GM23338 (cell line): Measurements from ENCODE around the gene TNS3. TPM values are rescaled to one million over a fixed set of nuclear protein-coding genes. Genes with fewer than 3 reads are reported as not detected.

ENCODE experiments used
- ATAC-seq: fragments of 200-7000 bp; cut with Tn5 transposase; 3 replicates; pipeline ENCODE4 v1.9.1; 2020
- DNase-seq: peaks from one replicate; pipeline ENCODE4 v3.0.0-alpha.2; 2015; ENCODE audit warnings: low spot score
- H2AFZ ChIP-seq: fragments of 200-600 bp; sonication (generic); 2 replicates; pipeline ENCODE4 v1.8.0; 2016; ENCODE audit warnings: antibody characterized with exemption, mild to moderate bottlenecking, moderate library complexity
- H3F3A ChIP-seq: fragments of 200-600 bp; sonication (generic); replicated peaks from 2 replicates; pipeline ENCODE4 v1.8.0; 2017; ENCODE audit warnings: antibody characterized with exemption, mixed run types, low read depth
- H3K27ac ChIP-seq: fragments of 200-600 bp; sonication (generic); 2 replicates; pipeline ENCODE4 v1.6.1; 2016; ENCODE audit warnings: low read depth
- H3K27me3 ChIP-seq: fragments of 200-600 bp; sonication (generic); 2 replicates; pipeline ENCODE4 v1.8.0; 2016; ENCODE audit warnings: mild to moderate bottlenecking, mixed run types, moderate library complexity; ENCODE audit not compliant: insufficient read depth
- H3K36me3 ChIP-seq: fragments of 200-600 bp; sonication (generic); 2 replicates; pipeline ENCODE4 v1.8.0; 2016; ENCODE audit warnings: mild to moderate bottlenecking; ENCODE audit not compliant: insufficient read depth
- H3K4me1 ChIP-seq: fragments of 200-600 bp; sonication (generic); 2 replicates; pipeline ENCODE4 v1.8.0; 2016; ENCODE audit warnings: mild to moderate bottlenecking, moderate library complexity; ENCODE audit not compliant: insufficient read depth
- H3K4me2 ChIP-seq: fragments of 200-600 bp; sonication (generic); 2 replicates; pipeline ENCODE4 v1.7.1; 2017; ENCODE audit warnings: mixed run types
- H3K4me3 ChIP-seq: fragments of 200-600 bp; sonication (generic); 2 replicates; pipeline ENCODE4 v1.6.1; 2016; ENCODE audit warnings: mixed run types
- H3K79me2 ChIP-seq: fragments of 200-600 bp; sonication (generic); replicated peaks from 2 replicates; pipeline ENCODE4 v1.8.0; 2017; ENCODE audit warnings: mild to moderate bottlenecking; ENCODE audit not compliant: insufficient read depth
- H3K9me2 ChIP-seq: fragments of 200-600 bp; sonication (generic); 2 replicates; pipeline ENCODE4 v1.8.0; 2017; ENCODE audit not compliant: insufficient read depth
- H4K20me1 ChIP-seq: fragments of 200-600 bp; sonication (generic); replicated peaks from 2 replicates; pipeline ENCODE4 v1.8.0; 2017; ENCODE audit warnings: mild to moderate bottlenecking; ENCODE audit not compliant: insufficient read depth
- H3K27ac Mint-ChIP-seq: 2 replicates; pipeline ENCODE4 v1.8.0; 2020; ENCODE audit warnings: inconsistent platforms, mild to moderate bottlenecking, moderate library complexity, mixed read lengths
- H3K27me3 Mint-ChIP-seq: 3 replicates; pipeline ENCODE4 v1.8.0; 2022; ENCODE audit warnings: low read depth, mild to moderate bottlenecking, moderate library complexity, mixed read lengths, inconsistent platforms; ENCODE audit not compliant: insufficient read depth, poor library complexity
- H3K36me3 Mint-ChIP-seq: 3 replicates; pipeline ENCODE4 v1.8.0; 2021; ENCODE audit warnings: low read depth, mild to moderate bottlenecking, inconsistent platforms, moderate library complexity, mixed read lengths
- H3K4me1 Mint-ChIP-seq: 3 replicates; pipeline ENCODE4 v1.8.0; 2020; ENCODE audit warnings: mild to moderate bottlenecking, inconsistent platforms, mixed read lengths
- H3K4me3 Mint-ChIP-seq: 3 replicates; pipeline ENCODE4 v1.8.0; 2021; ENCODE audit warnings: moderate library complexity, mild to moderate bottlenecking, inconsistent platforms, mixed read lengths
- H3K9me3 Mint-ChIP-seq: 3 replicates; pipeline ENCODE4 v1.8.0; 2020; ENCODE audit warnings: moderate library complexity, mild to moderate bottlenecking, inconsistent platforms, mixed read lengths
- CREB1 ChIP-seq: fragments of 250-450 bp; sonication (Bioruptor Pico); IDR thresholded peaks from 2 replicates; pipeline ENCODE4 v1.5.0; 2020; ENCODE audit warnings: low read depth, mild to moderate bottlenecking, moderate library complexity
- CTCF ChIP-seq, 2 experiments: fragments of 200-600 bp in 1 of 2; sonication (generic) in 1 of 2; conservative IDR thresholded peaks; 2 replicates each; pipeline versions ENCODE4 v1.5.1 to v1.6.1; 2016 to 2017; ENCODE audit warnings: antibody characterized with exemption in 2 of 2, low read depth in 2 of 2, mild to moderate bottlenecking in 2 of 2, moderate library complexity in 1 of 2
- EZH2 ChIP-seq: fragments of 200-600 bp; sonication (generic); IDR thresholded peaks from one replicate; pipeline ENCODE4 v1.8.0; 2017; ENCODE audit warnings: antibody characterized with exemption, mild to moderate bottlenecking, low read depth; ENCODE audit not compliant: unreplicated experiment
- EZH2phosphoT487 ChIP-seq: fragments of 200-600 bp; sonication (generic); IDR thresholded peaks from one replicate; pipeline ENCODE4 v1.8.1; 2018; ENCODE audit warnings: antibody characterized with exemption; ENCODE audit not compliant: unreplicated experiment
- JUNB ChIP-seq: IDR thresholded peaks from one replicate; pipeline ENCODE4 v1.6.1; 2016; ENCODE audit warnings: antibody characterized with exemption; ENCODE audit not compliant: unreplicated experiment
- NANOG ChIP-seq: IDR thresholded peaks from 2 replicates; pipeline ENCODE4 v1.6.1; 2016; ENCODE audit warnings: antibody characterized with exemption, borderline replicate concordance
- POLR2AphosphoS5 ChIP-seq: IDR thresholded peaks from 2 replicates; pipeline ENCODE4 v1.6.1; 2016; ENCODE audit warnings: antibody characterized with exemption, low read depth
- STAT1 ChIP-seq: IDR thresholded peaks from one replicate; pipeline ENCODE4 v1.6.1; 2016; ENCODE audit warnings: antibody characterized with exemption; ENCODE audit not compliant: unreplicated experiment
- ZNF114 ChIP-seq: fragments of 250-450 bp; sonication (Bioruptor Pico); IDR thresholded peaks from 2 replicates; pipeline ENCODE4 v1.5.0; 2020; ENCODE audit warnings: mild to moderate bottlenecking, moderate library complexity
- ZNF331 ChIP-seq: fragments of 250-450 bp; sonication (Bioruptor Pico); IDR thresholded peaks from 2 replicates; pipeline ENCODE4 v1.5.0; 2020; ENCODE audit warnings: low read depth, mild to moderate bottlenecking, moderate library complexity
- ZNF462 ChIP-seq: fragments of 250-450 bp; sonication (Bioruptor Pico); IDR thresholded peaks from 2 replicates; pipeline ENCODE4 v1.5.0; 2020; ENCODE audit warnings: mild to moderate bottlenecking, moderate library complexity
- polyA plus RNA-seq: library from polyadenylated mRNA; unstranded; fragments of >200 nt; fragmentation: Nextera tagmentation; extraction: Ambion mirVana; gene quantifications from 2 replicates; pipeline ENCODE4 v1.2.1, GENCODE V29; 2016
- total RNA-seq: library from RNA; depleted of rRNA; stranded (reverse); fragments of >200 nt; shearing (Covaris generic); gene quantifications from 2 replicates; pipeline ENCODE4 v1.2.3, GENCODE V29; 2014
- TF ChIP-seq, protein P1 (sequence below): IDR thresholded peaks from 2 replicates; pipeline ENCODE4 v1.6.1; 2016; ENCODE audit warnings: antibody characterized with exemption
- TF ChIP-seq, protein P2 (sequence below): IDR thresholded peaks from one replicate; pipeline ENCODE4 v1.6.1; 2018; ENCODE audit warnings: antibody characterized with exemption; ENCODE audit not compliant: unreplicated experiment

TNS3 gene
- total and polyA plus RNA-seq, 2 experiments from 2014 or later = 6.2 to 28.7 TPM

DNA sequence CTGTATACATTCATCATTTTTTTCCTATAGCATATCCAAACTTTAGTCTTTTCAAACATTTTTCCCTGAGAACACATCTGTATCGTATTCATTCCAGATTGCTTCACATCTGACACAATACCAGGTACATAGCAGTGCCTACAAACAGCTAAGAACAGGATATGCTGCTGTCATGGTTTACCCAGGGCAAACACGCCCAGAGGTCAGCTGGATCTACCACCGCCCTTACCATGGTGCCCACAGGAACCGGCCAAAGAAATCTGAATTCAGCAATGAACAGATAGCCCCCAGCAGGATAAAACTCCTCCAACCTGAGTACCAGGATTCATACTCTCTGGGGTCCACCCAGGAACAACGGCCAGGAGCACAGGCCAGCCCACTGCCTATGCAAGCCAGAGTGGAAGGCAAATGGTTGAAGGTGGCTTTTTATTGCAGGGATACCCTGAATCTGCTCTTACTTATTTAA is 43.0 kb downstream of the TNS3 start:
- peaks cover 28% of the 10 kb centered on the region for H3K27me3 ChIP-seq
- peak overlapping the region; percentile 40; the same call in 1 of the 2 replicates for H3K4me2 ChIP-seq
- peaks cover 58% of the 10 kb centered on the region for H3K4me1 Mint-ChIP-seq
- peaks cover 17% of the 10 kb centered on the region for H4K20me1 ChIP-seq
- H3K4me3 ChIP-seq = no peak overlapping the region
- no peaks in the 10 kb centered on the region for H3K36me3 ChIP-seq
- no peak overlapping the region; the same call in 2 of the 3 replicates for H3K4me3 Mint-ChIP-seq
- H3K27ac Mint-ChIP-seq = no peak overlapping the region
- H3K4me1 ChIP-seq = peaks cover 42% of the 10 kb centered on the region
- H3K79me2 ChIP-seq = peaks cover 30% of the 10 kb centered on the region
- H3F3A ChIP-seq = peaks cover 5% of the 10 kb centered on the region; the same call in 1 of the 2 replicates
- DNase-seq (no peak), ATAC-seq (no peak)
- H2AFZ ChIP-seq = no peak overlapping the region
- peaks cover 23% of the 10 kb centered on the region for H3K27me3 Mint-ChIP-seq
- TF ChIP-seq EZH2 (no peak), NANOG (no peak), CREB1 (no peak), STAT1 (no peak), ZNF114 (CRISPR knock-in tag) (no peak), POLR2AphosphoS5 (no peak), JUNB (no peak), ZNF462 (CRISPR knock-in tag) (no peak), CTCF (conservative IDR thresholded peaks at IDR 0.05; ENCODE audit: low read depth in 2 of 2) (no peak), ZNF331 (CRISPR knock-in tag) (no peak), EZH2phosphoT487 (no peak)
- TF ChIP-seq, protein P1, sequence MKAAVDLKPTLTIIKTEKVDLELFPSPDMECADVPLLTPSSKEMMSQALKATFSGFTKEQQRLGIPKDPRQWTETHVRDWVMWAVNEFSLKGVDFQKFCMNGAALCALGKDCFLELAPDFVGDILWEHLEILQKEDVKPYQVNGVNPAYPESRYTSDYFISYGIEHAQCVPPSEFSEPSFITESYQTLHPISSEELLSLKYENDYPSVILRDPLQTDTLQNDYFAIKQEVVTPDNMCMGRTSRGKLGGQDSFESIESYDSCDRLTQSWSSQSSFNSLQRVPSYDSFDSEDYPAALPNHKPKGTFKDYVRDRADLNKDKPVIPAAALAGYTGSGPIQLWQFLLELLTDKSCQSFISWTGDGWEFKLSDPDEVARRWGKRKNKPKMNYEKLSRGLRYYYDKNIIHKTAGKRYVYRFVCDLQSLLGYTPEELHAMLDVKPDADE = no peak
- TF ChIP-seq, protein P2, sequence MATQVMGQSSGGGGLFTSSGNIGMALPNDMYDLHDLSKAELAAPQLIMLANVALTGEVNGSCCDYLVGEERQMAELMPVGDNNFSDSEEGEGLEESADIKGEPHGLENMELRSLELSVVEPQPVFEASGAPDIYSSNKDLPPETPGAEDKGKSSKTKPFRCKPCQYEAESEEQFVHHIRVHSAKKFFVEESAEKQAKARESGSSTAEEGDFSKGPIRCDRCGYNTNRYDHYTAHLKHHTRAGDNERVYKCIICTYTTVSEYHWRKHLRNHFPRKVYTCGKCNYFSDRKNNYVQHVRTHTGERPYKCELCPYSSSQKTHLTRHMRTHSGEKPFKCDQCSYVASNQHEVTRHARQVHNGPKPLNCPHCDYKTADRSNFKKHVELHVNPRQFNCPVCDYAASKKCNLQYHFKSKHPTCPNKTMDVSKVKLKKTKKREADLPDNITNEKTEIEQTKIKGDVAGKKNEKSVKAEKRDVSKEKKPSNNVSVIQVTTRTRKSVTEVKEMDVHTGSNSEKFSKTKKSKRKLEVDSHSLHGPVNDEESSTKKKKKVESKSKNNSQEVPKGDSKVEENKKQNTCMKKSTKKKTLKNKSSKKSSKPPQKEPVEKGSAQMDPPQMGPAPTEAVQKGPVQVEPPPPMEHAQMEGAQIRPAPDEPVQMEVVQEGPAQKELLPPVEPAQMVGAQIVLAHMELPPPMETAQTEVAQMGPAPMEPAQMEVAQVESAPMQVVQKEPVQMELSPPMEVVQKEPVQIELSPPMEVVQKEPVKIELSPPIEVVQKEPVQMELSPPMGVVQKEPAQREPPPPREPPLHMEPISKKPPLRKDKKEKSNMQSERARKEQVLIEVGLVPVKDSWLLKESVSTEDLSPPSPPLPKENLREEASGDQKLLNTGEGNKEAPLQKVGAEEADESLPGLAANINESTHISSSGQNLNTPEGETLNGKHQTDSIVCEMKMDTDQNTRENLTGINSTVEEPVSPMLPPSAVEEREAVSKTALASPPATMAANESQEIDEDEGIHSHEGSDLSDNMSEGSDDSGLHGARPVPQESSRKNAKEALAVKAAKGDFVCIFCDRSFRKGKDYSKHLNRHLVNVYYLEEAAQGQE = no peak
- H3K9me2 ChIP-seq = no peaks in the 10 kb centered on the region
- no peaks in the 10 kb centered on the region; the same call in 2 of the 3 replicates for H3K9me3 Mint-ChIP-seq
- no peak overlapping the region for H3K27ac ChIP-seq
- H3K36me3 Mint-ChIP-seq = no peaks in the 10 kb centered on the region
